ENCODE results near the gene BPIFA3.

BPIFA3 gene

GRCh38 chr20:33267701-33268100, 50.5 kb downstream of the BPIFA3 start:
- no peak for DNase-seq

- no peak for DNase-seq
These were observed 55.2 kb downstream of the BPIFA3 start for GRCh38 chr20:33272155-33272873.

- no peak for DNase-seq
These were observed 56.1 kb downstream of the BPIFA3 start for GRCh38 chr20:33273117-33273851.

- DNase-seq: no peak
These were observed 58.1 kb downstream of the BPIFA3 start for GRCh38 chr20:33275215-33275614.

GRCh38 chr20:33275871-33276270, 58.7 kb downstream of the BPIFA3 start:
- no peak for DNase-seq

- DNase-seq: no peak
These were observed 59.4 kb downstream of the BPIFA3 start for GRCh38 chr20:33276303-33277113.
